K562 (cell line): Measurements from ENCODE around the gene HPCA. TPM values are rescaled to one million over a fixed set of nuclear protein-coding genes. Genes with fewer than 3 reads are reported as not detected.

Source experiments
- ATAC-seq: fragments of 200-7000 bp; cut with Tn5 transposase; 3 replicates; pipeline ENCODE4 v1.9.1; 2020; ENCODE audit warnings: moderate library complexity
- BruUV-seq: library from RNA; stranded (reverse); fragments of 400-500 nt; replicated peaks from 2 replicates; lab custom pipeline; 2021; lab: Mats Ljungman, UMichigan
- CTCF ChIA-PET: fragments of 300-600 bp; formaldehyde crosslinking; extraction: SDS; loops from one replicate; lab custom pipeline; 2021; ENCODE audit warnings: low intra/inter-chr PET ratio; lab: Yijun Ruan, JAX
- POLR2A ChIA-PET: fragments of 300-600, 350-650 bp; sonication (Branson Sonifier 250); formaldehyde crosslinking; extraction: SDS; loops from one replicate; lab custom pipeline; 2021; ENCODE audit warnings: antibody characterized with exemption, inconsistent platforms; lab: Yijun Ruan, JAX
- DNase-seq, 4 experiments: peaks; one replicate each; pipeline versions ENCODE4 v3.0.0 to v3.0.0-alpha.2; 2011 to 2018; ENCODE audit warnings: low spot score in 3 of 4, mixed read lengths in 3 of 4; ENCODE audit errors: extremely low read depth in 1 of 4
- FAIRE-seq: peaks from 2 replicates; lab custom pipeline; 2011; peaks lifted over from hg19 to GRCh38; lab: Jason Lieb, UNC
- H2AFZ ChIP-seq: 2 replicates; pipeline ENCODE4 v1.6.0; 2011; ENCODE audit warnings: low read depth, low read length, control low read depth, inconsistent platforms
- H3K27ac ChIP-seq: fragments of 200-600 bp; 3 replicates; pipeline ENCODE4 v1.8.0; 2011; ENCODE audit warnings: low read depth, mild to moderate bottlenecking, control low read depth, inconsistent platforms, low read length, moderate library complexity, mixed read lengths; ENCODE audit errors: extremely low read depth
- H3K27me3 ChIP-seq, 2 experiments: fragments of 300-600 bp in 1 of 2; 2 replicates in 1 of 2; 3 replicates in 1 of 2; pipeline versions ENCODE4 v1.6.0 to v1.8.0; 2011; ENCODE audit warnings: inconsistent platforms in 2 of 2, low read length in 2 of 2, mild to moderate bottlenecking in 1 of 2, mixed read lengths in 1 of 2, moderate library complexity in 1 of 2; ENCODE audit not compliant: control insufficient read depth in 2 of 2, insufficient read depth in 2 of 2
- H3K36me3 ChIP-seq: fragments of 300-600 bp; 3 replicates; pipeline ENCODE4 v1.8.0; 2011; ENCODE audit warnings: mild to moderate bottlenecking, low read length, inconsistent platforms; ENCODE audit not compliant: control insufficient read depth, insufficient read depth
- H3K4me1 ChIP-seq, 2 experiments: fragments of 200-600 bp in 1 of 2; replicated peaks in 1 of 2; 2 replicates in 1 of 2; 3 replicates in 1 of 2; pipeline versions ENCODE4 v1.5.1 to v1.8.0; 2011; ENCODE audit warnings: inconsistent platforms in 2 of 2, low read length in 2 of 2, mild to moderate bottlenecking in 1 of 2, mixed read lengths in 1 of 2, moderate library complexity in 1 of 2; ENCODE audit not compliant: control insufficient read depth in 2 of 2, insufficient read depth in 2 of 2
- H3K4me2 ChIP-seq: 2 replicates; pipeline ENCODE4 v1.6.1; 2011; ENCODE audit warnings: low read length, control low read depth, inconsistent platforms, mixed read lengths; ENCODE audit not compliant: insufficient read depth
- H3K4me3 ChIP-seq: fragments of 200-600 bp; sonication (generic), shearing (Covaris generic); 2 replicates; pipeline ENCODE4 v1.5.1; 2016; ENCODE audit warnings: control low read depth, inconsistent platforms
- H3K79me2 ChIP-seq: fragments of 200-600 bp; 3 replicates; pipeline ENCODE4 v1.8.0; 2011; ENCODE audit warnings: low read length, inconsistent platforms; ENCODE audit not compliant: control insufficient read depth, insufficient read depth
- H3K9ac ChIP-seq, 2 experiments: 2 replicates each; pipeline versions ENCODE4 v1.6.0 to v1.6.1; 2011; ENCODE audit warnings: low read depth in 2 of 2, low read length in 2 of 2, control low read depth in 1 of 2, inconsistent platforms in 1 of 2, mild to moderate bottlenecking in 1 of 2, mixed read lengths in 1 of 2; ENCODE audit not compliant: insufficient read depth in 1 of 2
- H3K9me1 ChIP-seq: one replicate; pipeline ENCODE4 v1.6.0; 2011; ENCODE audit warnings: inconsistent platforms, mild to moderate bottlenecking, low read length, moderate library complexity; ENCODE audit not compliant: control insufficient read depth, insufficient read depth
- H3K9me3 ChIP-seq: replicated peaks from 2 replicates; pipeline ENCODE4 v1.5.1; 2011; ENCODE audit warnings: low read depth, low read length, inconsistent platforms; ENCODE audit not compliant: control insufficient read depth, insufficient read depth
- H4K20me1 ChIP-seq: replicated peaks from 2 replicates; pipeline ENCODE4 v1.6.1; 2011; ENCODE audit warnings: low read length, inconsistent platforms, mixed read lengths; ENCODE audit not compliant: control insufficient read depth, insufficient read depth
- CHAMP1 ChIP-seq: fragments of 450-650 bp; IDR thresholded peaks from 2 replicates; pipeline ENCODE4 v1.6.1; 2016; ENCODE audit warnings: mild to moderate bottlenecking
- DIDO1 ChIP-seq: fragments of 450-650 bp; IDR thresholded peaks from 2 replicates; pipeline ENCODE4 v1.6.1; 2016; ENCODE audit warnings: low read depth, missing biosample characterization, missing genetic modification characterization
- KAT7 ChIP-seq: sonication (generic); formaldehyde crosslinking; IDR thresholded peaks from 2 replicates; pipeline ENCODE4 v1.8.0; 2022; ENCODE audit warnings: missing genetic modification reagents, mild to moderate bottlenecking, borderline replicate concordance
- MCM7 ChIP-seq, 2 experiments: fragments of 450-650 bp; IDR thresholded peaks; 2 replicates each; pipeline ENCODE4 v1.6.1; 2016 to 2018
- RFX1 ChIP-seq: fragments of 450-650 bp; IDR thresholded peaks from 2 replicates; pipeline ENCODE4 v1.6.1; 2016; ENCODE audit warnings: mild to moderate bottlenecking, moderate library complexity
- SREBF1 ChIP-seq: fragments of 150-350 bp; IDR thresholded peaks from 2 replicates; pipeline ENCODE4 v1.6.1; 2014; ENCODE audit warnings: antibody characterized with exemption, low read depth, low read length, borderline replicate concordance
- ZNF121 ChIP-seq: sonication (generic); formaldehyde crosslinking; conservative IDR thresholded peaks from 2 replicates; pipeline ENCODE4 v1.8.0; 2022; ENCODE audit warnings: missing genetic modification reagents
- WGBS: fragments of 100-300 bp; shearing (Covaris generic); methylation state at CpG from one replicate; pipeline ENCODE4 v1.1.6; 2016; ENCODE audit warnings: low coverage, mixed read lengths; ENCODE audit not compliant: insufficient coverage; ENCODE audit errors: missing lambda C conversion rate; 5-methylcytosine and 5-hydroxymethylcytosine counted together
- in situ Hi-C: fragments of 300-500 bp; cut with MboI; formaldehyde crosslinking; loops from 4 replicates; pipeline ENCODE4 v1.15.0; 2018; ENCODE audit warnings: inconsistent platforms, mixed read lengths
- intact Hi-C: fragments of 100-400 bp; cut with micrococcal nuclease; formaldehyde crosslinking; loops from 2 replicates; pipeline ENCODE4 v1.14.2; 2022
- polyA plus RNA-seq, 8 experiments: library from polyadenylated mRNA; depleted of rRNA in 4 of 8; stranded (reverse) in 5 of 8; unstranded in 3 of 8; fragments of >200 nt; fragmentation: Nextera tagmentation in 2 of 8; fragmentation: Illumina TruSeq in 1 of 8; extraction: Ambion mirVana in 2 of 8; extraction: Trizol in 1 of 8; gene quantifications; 2 replicates each; pipeline versions ENCODE4 v1.2.1 to v1.2.3, GENCODE V29; 2011 to 2014; ENCODE audit warnings: inconsistent platforms in 1 of 8, missing spikeins in 1 of 8
- total RNA-seq, 7 experiments: library from RNA; depleted of rRNA in 6 of 7; stranded (reverse); fragments of >200 nt in 6 of 7; fragmentation: Illumina TruSeq in 2 of 7; extraction: Trizol in 2 of 7; gene quantifications; 2 replicates each; pipeline versions ENCODE4 v1.2.1 to v1.2.3, GENCODE V29; 2011 to 2021; ENCODE audit warnings: low replicate concordance in 1 of 7

The HPCA gene
- total and polyA plus RNA-seq, 9 of the 15 experiments (the other 6 are each of a cell fraction or from before 2014, with no cell fraction given), result not detected

- Histone ChIP-seq H3K9me1 (no peaks in the 10 kb centered on the region), H3K4me2 (no peak overlapping the region)
- TF ChIP-seq MCM7 (IDR thresholded peaks at IDR 0.05) (no peak), ZNF121 (CRISPR knock-in tag) (peak; percentile 42; the same call in 1 of the 2 replicates)
- TF ChIP-seq, all 486 proteins: peak for 1
- in situ Hi-C loops (no loop called here), intact Hi-C loops (no loop called here)
- POLR2A ChIA-PET, result no interaction called here
- Histone ChIP-seq H3K9me3 (no peaks in the 10 kb centered on the region), H3K9ac (no peak overlapping the region), H3K79me2 (no peaks in the 10 kb centered on the region), H3K27me3 (peaks cover 15 to 38% of the 10 kb centered on the region in 2 experiments), H3K4me1 (peaks cover 0 to 17% of the 10 kb centered on the region in 2 experiments; a peak in 3 of 5 replicates), H3K4me3 (no peak overlapping the region), H4K20me1 (no peaks in the 10 kb centered on the region), H2AFZ (no peak overlapping the region), H3K27ac (no peak overlapping the region), H3K36me3 (no peaks in the 10 kb centered on the region)
- DNase-seq (peak in 1 of 4 experiments; percentile 6), ATAC-seq (peak; percentile 40; the same call in 2 of the 3 replicates), FAIRE-seq (no peak)
- BruUV-seq, result no TSS peak
- CTCF ChIA-PET, result no interaction called here
- WGBS, result 22% methylated on average over 7 of the region's 7 CpGs
Observed at GRCh38 chr1:32917521-32917920, 31.2 kb downstream of the HPCA start.

GRCh38 chr1:32918179-32918578, 31.9 kb downstream of the HPCA start:
- Histone ChIP-seq H3K27ac (no peak overlapping the region), H3K79me2 (no peaks in the 10 kb centered on the region), H3K4me3 (no peak overlapping the region), H3K9ac (no peak overlapping the region), H3K4me2 (no peak overlapping the region), H3K4me1 (peaks cover 0 to 17% of the 10 kb centered on the region in 2 experiments; a peak in 3 of 5 replicates), H3K36me3 (no peaks in the 10 kb centered on the region), H3K27me3 (peaks cover 13 to 40% of the 10 kb centered on the region in 2 experiments), H3K9me3 (no peaks in the 10 kb centered on the region), H4K20me1 (no peaks in the 10 kb centered on the region), H3K9me1 (no peaks in the 10 kb centered on the region), H2AFZ (no peak overlapping the region)
- FAIRE-seq (no peak), ATAC-seq (no peak), DNase-seq (peak in 1 of 4 experiments; percentile 5)
- CTCF ChIA-PET, result no interaction called here
- BruUV-seq, result no TSS peak
- in situ Hi-C loops, result no loop called here
- TF ChIP-seq DIDO1 (tag), result no peak
- no peak for TF ChIP-seq KAT7 (CRISPR knock-in tag)
- peak; percentile 32 for TF ChIP-seq RFX1
- TF ChIP-seq SREBF1, result no peak
- no peak for TF ChIP-seq CHAMP1
- intact Hi-C loops, result no loop called here
- POLR2A ChIA-PET, result interaction anchor here (0.9 to 1.3 kb wide), 2 partner anchors 9 to 16 kb away, joined by 3 to 5 read pairs; no protein-coding TSS in a partner anchor
- WGBS, result 5% methylated on average over 1 of the region's 1 CpG
